ENCODE measurements around the gene PWWP2B.

Gene PWWP2B

GRCh38 chr10:132449811-132450181 is 52.8 kb downstream of the PWWP2B start:
- DNase-seq, result no peak

- no peak for DNase-seq
Measured at GRCh38 chr10:132450466-132450824, 53.4 kb downstream of the PWWP2B start.

GRCh38 chr10:132450825-132451505 is 54.0 kb downstream of the PWWP2B start:
- DNase-seq, result no peak

GRCh38 chr10:132451506-132452215 is 54.7 kb downstream of the PWWP2B start:
- DNase-seq, result no peak

- no peak for DNase-seq
Measured at GRCh38 chr10:132452216-132452650, 55.2 kb downstream of the PWWP2B start.

GRCh38 chr10:132452651-132453469 is 55.9 kb downstream of the PWWP2B start:
- peak; percentile 89 for DNase-seq

GRCh38 chr10:132453470-132453861 is 56.5 kb downstream of the PWWP2B start:
- no peak for DNase-seq

GRCh38 chr10:132454296-132455198 is 57.5 kb downstream of the PWWP2B start:
- DNase-seq, result no peak

- DNase-seq, result no peak
Measured at GRCh38 chr10:132455441-132455971, 58.5 kb downstream of the PWWP2B start.

GRCh38 chr10:132455986-132456847 is 59.2 kb downstream of the PWWP2B start:
- no peak for DNase-seq

- DNase-seq, result no peak
Measured at GRCh38 chr10:132456881-132457280, 59.9 kb downstream of the PWWP2B start.

- DNase-seq, result no peak
Measured at GRCh38 chr10:132457328-132458070, 60.5 kb downstream of the PWWP2B start.

- DNase-seq, result no peak
Measured at GRCh38 chr10:132458071-132458585, 61.1 kb downstream of the PWWP2B start.

GRCh38 chr10:132458586-132459300 is 61.7 kb downstream of the PWWP2B start:
- DNase-seq, result peak; percentile 41

- no peak for DNase-seq
Measured at GRCh38 chr10:132459301-132460003, 62.5 kb downstream of the PWWP2B start.

GRCh38 chr10:132460071-132460470 is 63.1 kb downstream of the PWWP2B start:
- no peak for DNase-seq

GRCh38 chr10:132460691-132461090 is 63.7 kb downstream of the PWWP2B start:
- DNase-seq, result no peak

GRCh38 chr10:132461103-132461682 is 64.2 kb downstream of the PWWP2B start:
- no peak for DNase-seq
